Measurements from ENCODE around the gene TCF12. TPM values are rescaled to one million over a fixed set of nuclear protein-coding genes. Genes with fewer than 3 reads are reported as not detected.

The TCF12 gene
- total RNA-seq, 1 donor from 2014 or later, result 194 TPM

DNA sequence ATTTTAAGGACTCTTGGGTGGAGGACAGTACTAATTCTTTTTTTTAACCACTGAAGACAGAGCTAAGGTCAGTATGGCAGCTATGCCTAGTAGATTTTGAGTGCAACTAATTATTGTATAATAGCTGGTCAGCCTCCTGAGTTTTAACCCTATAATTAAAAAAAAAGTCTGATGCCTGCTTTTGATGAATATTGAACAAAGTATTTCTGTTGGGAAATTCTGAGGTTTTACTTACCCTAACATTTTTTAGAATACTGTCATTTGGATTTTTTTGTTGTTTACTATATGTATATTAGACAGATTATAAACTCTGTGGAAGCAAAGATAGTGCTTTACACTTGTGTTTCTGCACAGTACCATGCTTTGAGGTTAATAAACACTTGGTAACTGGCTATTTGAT, 20.8 kb downstream of the TCF12 start:
- Mint-ChIP-seq H3K27me3 (ENCODE audit: low read depth) (no peaks in the 10 kb centered on the region), H3K9me3 (peaks cover 22% of the 10 kb centered on the region), H3K4me1 (peaks cover 7% of the 10 kb centered on the region), H3K36me3 (peaks cover 45% of the 10 kb centered on the region), H3K4me3 (no peak overlapping the region), H3K27ac (no peak overlapping the region)
- no peak for DNase-seq (ENCODE audit: low spot score in 2 of 2, unreplicated experiment in 2 of 2)
- TF ChIP-seq, protein P1, sequence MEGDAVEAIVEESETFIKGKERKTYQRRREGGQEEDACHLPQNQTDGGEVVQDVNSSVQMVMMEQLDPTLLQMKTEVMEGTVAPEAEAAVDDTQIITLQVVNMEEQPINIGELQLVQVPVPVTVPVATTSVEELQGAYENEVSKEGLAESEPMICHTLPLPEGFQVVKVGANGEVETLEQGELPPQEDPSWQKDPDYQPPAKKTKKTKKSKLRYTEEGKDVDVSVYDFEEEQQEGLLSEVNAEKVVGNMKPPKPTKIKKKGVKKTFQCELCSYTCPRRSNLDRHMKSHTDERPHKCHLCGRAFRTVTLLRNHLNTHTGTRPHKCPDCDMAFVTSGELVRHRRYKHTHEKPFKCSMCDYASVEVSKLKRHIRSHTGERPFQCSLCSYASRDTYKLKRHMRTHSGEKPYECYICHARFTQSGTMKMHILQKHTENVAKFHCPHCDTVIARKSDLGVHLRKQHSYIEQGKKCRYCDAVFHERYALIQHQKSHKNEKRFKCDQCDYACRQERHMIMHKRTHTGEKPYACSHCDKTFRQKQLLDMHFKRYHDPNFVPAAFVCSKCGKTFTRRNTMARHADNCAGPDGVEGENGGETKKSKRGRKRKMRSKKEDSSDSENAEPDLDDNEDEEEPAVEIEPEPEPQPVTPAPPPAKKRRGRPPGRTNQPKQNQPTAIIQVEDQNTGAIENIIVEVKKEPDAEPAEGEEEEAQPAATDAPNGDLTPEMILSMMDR (IDR thresholded peaks at IDR 0.05; ENCODE audit: unreplicated experiment), result no peak

- peaks cover 44% of the 10 kb centered on the region for H3K36me3 Mint-ChIP-seq
- no peak for DNase-seq (ENCODE audit: low spot score in 2 of 2, unreplicated experiment in 2 of 2)
- H3K27me3 Mint-ChIP-seq (ENCODE audit: low read depth), result no peaks in the 10 kb centered on the region
- TF ChIP-seq, protein P1 (IDR thresholded peaks at IDR 0.05; ENCODE audit: unreplicated experiment), result no peak
- peaks cover 6% of the 10 kb centered on the region for H3K4me1 Mint-ChIP-seq
- peaks cover 33% of the 10 kb centered on the region for H3K9me3 Mint-ChIP-seq
- no peak overlapping the region for H3K4me3 Mint-ChIP-seq
- H3K27ac Mint-ChIP-seq, result no peak overlapping the region
Observed at GRCh38 chr15:56940388-56940787, 21.9 kb downstream of the TCF12 start.

DNA sequence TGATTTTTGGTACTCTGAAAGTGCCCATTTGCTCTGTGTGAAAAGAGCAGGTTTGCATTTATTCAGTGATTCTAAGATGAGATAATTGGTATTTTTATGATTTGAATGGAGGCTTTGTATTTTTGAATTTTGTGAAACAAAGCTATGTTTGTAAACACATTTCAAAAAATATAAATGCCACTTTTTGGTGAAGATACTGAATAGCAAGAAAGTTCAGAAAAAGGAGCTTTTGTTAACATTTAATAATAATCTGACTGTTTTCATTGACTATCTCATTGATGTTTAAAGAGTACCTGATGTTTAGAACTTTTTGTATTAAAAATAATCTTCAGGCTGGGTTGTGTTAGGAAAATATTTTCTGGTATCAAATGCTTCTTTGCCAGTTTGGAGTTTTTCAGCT, 23.7 kb downstream of the TCF12 start:
- Mint-ChIP-seq H3K4me3 (no peak overlapping the region), H3K4me1 (peaks cover 6% of the 10 kb centered on the region), H3K9me3 (peaks cover 24% of the 10 kb centered on the region), H3K27ac (no peak overlapping the region), H3K36me3 (peaks cover 39% of the 10 kb centered on the region), H3K27me3 (ENCODE audit: low read depth) (no peaks in the 10 kb centered on the region)
- TF ChIP-seq, protein P1 (IDR thresholded peaks at IDR 0.05; ENCODE audit: unreplicated experiment), result no peak
- no peak for DNase-seq (ENCODE audit: low spot score in 2 of 2, unreplicated experiment in 2 of 2)

DNA sequence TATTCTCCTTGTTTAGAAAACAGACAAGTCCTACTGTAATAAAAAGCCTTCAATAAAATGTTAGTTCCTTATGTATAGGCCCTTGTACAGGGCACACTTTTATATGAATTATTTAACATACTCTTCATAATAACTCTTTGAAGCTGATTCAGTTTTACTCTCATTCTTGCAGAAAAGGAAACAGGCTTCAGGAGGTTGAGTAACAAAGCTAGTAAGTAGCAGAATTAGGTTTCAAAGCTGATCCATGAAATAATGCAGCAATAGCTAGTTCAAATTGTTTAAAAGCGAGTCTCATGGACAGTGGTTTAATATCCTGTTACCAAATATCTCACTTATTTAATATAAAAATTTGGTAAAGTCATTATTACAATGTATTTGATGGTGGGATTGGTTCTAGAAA, 25.0 kb downstream of the TCF12 start:
- peaks cover 16% of the 10 kb centered on the region for H3K4me1 Mint-ChIP-seq
- no peak for DNase-seq (ENCODE audit: low spot score in 2 of 2, unreplicated experiment in 2 of 2)
- peaks cover 35% of the 10 kb centered on the region for H3K36me3 Mint-ChIP-seq
- no peaks in the 10 kb centered on the region for H3K27me3 Mint-ChIP-seq (ENCODE audit: low read depth)
- H3K27ac Mint-ChIP-seq, result no peak overlapping the region
- TF ChIP-seq, protein P1 (IDR thresholded peaks at IDR 0.05; ENCODE audit: unreplicated experiment), result no peak
- peaks cover 19% of the 10 kb centered on the region for H3K9me3 Mint-ChIP-seq
- H3K4me3 Mint-ChIP-seq, result no peak overlapping the region

DNA sequence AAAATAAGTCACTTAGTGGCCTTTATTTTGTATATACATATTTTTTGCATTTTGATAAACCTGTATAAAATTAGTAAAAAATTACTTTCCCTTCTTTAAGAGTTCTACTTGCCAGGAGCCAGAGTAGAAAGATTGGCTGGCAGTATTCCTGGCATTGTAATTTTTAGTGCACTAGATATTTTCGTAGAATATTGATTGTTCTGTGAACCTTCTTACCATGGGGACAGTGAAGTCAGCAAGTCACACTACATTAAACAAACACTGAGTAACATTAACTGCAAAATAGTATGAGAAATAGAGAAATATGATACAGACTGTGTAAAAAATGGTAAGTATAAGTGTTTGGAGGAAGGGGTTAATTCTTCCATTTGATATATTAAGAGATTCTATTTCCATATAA, 26.0 kb downstream of the TCF12 start:
- Mint-ChIP-seq H3K36me3 (peaks cover 28% of the 10 kb centered on the region), H3K27ac (no peak overlapping the region), H3K27me3 (ENCODE audit: low read depth) (no peaks in the 10 kb centered on the region), H3K9me3 (peaks cover 19% of the 10 kb centered on the region), H3K4me3 (no peak overlapping the region), H3K4me1 (peaks cover 21% of the 10 kb centered on the region)
- DNase-seq (ENCODE audit: low spot score in 2 of 2, unreplicated experiment in 2 of 2), result no peak
- TF ChIP-seq, protein P1 (IDR thresholded peaks at IDR 0.05; ENCODE audit: unreplicated experiment), result no peak

GRCh38 chr15:56946150-56946549, 27.7 kb downstream of the TCF12 start:
- Mint-ChIP-seq H3K4me3 (no peak overlapping the region), H3K36me3 (peaks cover 29% of the 10 kb centered on the region), H3K27ac (no peak overlapping the region), H3K9me3 (peaks cover 19% of the 10 kb centered on the region), H3K27me3 (ENCODE audit: low read depth) (no peaks in the 10 kb centered on the region), H3K4me1 (peaks cover 21% of the 10 kb centered on the region)
- TF ChIP-seq, protein P1 (IDR thresholded peaks at IDR 0.05; ENCODE audit: unreplicated experiment), result no peak
- no peak for DNase-seq (ENCODE audit: low spot score in 2 of 2, unreplicated experiment in 2 of 2)

Measured in mesothelial cell of epicardium (in vitro differentiated cells).